Glutamatergic neuron (in vitro differentiated cells): ENCODE results near the gene RAB10. TPM values are rescaled to one million over a fixed set of nuclear protein-coding genes. Genes with fewer than 3 reads are reported as not detected.

Source experiments
- DNase-seq: peaks from one replicate; pipeline ENCODE4 v3.0.0; 2022
- H3K27ac Mint-ChIP-seq: one replicate; pipeline ENCODE4 v1.8.0; 2020; ENCODE audit warnings: mild to moderate bottlenecking, mixed read lengths, inconsistent platforms; ENCODE audit not compliant: unreplicated experiment
- H3K27me3 Mint-ChIP-seq: one replicate; pipeline ENCODE4 v1.8.0; 2020; ENCODE audit warnings: mild to moderate bottlenecking, moderate library complexity, mixed read lengths, inconsistent platforms; ENCODE audit not compliant: unreplicated experiment
- H3K36me3 Mint-ChIP-seq: one replicate; pipeline ENCODE4 v1.8.0; 2020; ENCODE audit warnings: mild to moderate bottlenecking, mixed read lengths, inconsistent platforms; ENCODE audit not compliant: unreplicated experiment
- H3K4me1 Mint-ChIP-seq: one replicate; pipeline ENCODE4 v1.8.0; 2020; ENCODE audit warnings: mild to moderate bottlenecking, low read depth, mixed read lengths, inconsistent platforms; ENCODE audit not compliant: unreplicated experiment
- H3K4me3 Mint-ChIP-seq: one replicate; pipeline ENCODE4 v1.8.0; 2020; ENCODE audit warnings: mild to moderate bottlenecking, mixed read lengths, inconsistent platforms; ENCODE audit not compliant: unreplicated experiment
- H3K9me3 Mint-ChIP-seq: one replicate; pipeline ENCODE4 v1.8.0; 2020; ENCODE audit warnings: mild to moderate bottlenecking, moderate library complexity, mixed read lengths, inconsistent platforms; ENCODE audit not compliant: unreplicated experiment
- total RNA-seq: library from RNA; stranded (reverse); fragmentation: NEBNext Ultra II Directional; extraction: Animal tissue kit (Norgen Biotek cat#: 25700); gene quantifications from one replicate; pipeline ENCODE4 v1.2.1, GENCODE V29; 2021; ENCODE audit not compliant: unreplicated experiment
- TF ChIP-seq, protein P1 (sequence below): fragments of 200-600 bp; sonication (generic); IDR thresholded peaks from one replicate; pipeline ENCODE4 v1.5.0; 2021; ENCODE audit not compliant: partially characterized antibody, unreplicated experiment

RAB10 gene
- total RNA-seq, 1 donor from 2014 or later: 168 TPM

DNA sequence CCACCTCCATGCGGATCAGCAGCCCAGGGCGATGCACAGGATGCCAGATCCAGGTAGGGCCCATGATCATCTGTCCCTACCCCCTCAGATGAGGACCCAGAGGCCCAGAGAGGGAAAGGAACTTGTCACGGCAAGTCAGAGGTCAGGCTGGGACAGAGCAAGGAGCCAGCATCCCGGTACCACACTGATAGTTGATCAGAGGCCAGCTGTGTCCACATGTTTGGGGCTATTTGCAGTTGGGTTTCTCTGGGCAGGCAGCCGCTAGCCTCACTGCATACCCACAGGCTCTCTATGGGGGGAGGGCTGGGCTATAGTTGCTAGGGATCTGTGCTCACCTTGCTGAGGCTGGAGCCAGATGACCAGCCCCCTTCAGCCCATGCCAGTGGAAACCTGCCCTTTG, 148.6 kb downstream of the RAB10 start:
- H3K27me3 Mint-ChIP-seq: peaks cover 13% of the 10 kb centered on the region
- no peak overlapping the region for H3K27ac Mint-ChIP-seq
- H3K9me3 Mint-ChIP-seq: peaks cover 11% of the 10 kb centered on the region
- H3K36me3 Mint-ChIP-seq: peaks cover 5% of the 10 kb centered on the region
- peaks cover 16% of the 10 kb centered on the region for H3K4me1 Mint-ChIP-seq
- H3K4me3 Mint-ChIP-seq: no peak overlapping the region
- no peak for DNase-seq
- TF ChIP-seq, protein P1, sequence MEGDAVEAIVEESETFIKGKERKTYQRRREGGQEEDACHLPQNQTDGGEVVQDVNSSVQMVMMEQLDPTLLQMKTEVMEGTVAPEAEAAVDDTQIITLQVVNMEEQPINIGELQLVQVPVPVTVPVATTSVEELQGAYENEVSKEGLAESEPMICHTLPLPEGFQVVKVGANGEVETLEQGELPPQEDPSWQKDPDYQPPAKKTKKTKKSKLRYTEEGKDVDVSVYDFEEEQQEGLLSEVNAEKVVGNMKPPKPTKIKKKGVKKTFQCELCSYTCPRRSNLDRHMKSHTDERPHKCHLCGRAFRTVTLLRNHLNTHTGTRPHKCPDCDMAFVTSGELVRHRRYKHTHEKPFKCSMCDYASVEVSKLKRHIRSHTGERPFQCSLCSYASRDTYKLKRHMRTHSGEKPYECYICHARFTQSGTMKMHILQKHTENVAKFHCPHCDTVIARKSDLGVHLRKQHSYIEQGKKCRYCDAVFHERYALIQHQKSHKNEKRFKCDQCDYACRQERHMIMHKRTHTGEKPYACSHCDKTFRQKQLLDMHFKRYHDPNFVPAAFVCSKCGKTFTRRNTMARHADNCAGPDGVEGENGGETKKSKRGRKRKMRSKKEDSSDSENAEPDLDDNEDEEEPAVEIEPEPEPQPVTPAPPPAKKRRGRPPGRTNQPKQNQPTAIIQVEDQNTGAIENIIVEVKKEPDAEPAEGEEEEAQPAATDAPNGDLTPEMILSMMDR: no peak

DNA sequence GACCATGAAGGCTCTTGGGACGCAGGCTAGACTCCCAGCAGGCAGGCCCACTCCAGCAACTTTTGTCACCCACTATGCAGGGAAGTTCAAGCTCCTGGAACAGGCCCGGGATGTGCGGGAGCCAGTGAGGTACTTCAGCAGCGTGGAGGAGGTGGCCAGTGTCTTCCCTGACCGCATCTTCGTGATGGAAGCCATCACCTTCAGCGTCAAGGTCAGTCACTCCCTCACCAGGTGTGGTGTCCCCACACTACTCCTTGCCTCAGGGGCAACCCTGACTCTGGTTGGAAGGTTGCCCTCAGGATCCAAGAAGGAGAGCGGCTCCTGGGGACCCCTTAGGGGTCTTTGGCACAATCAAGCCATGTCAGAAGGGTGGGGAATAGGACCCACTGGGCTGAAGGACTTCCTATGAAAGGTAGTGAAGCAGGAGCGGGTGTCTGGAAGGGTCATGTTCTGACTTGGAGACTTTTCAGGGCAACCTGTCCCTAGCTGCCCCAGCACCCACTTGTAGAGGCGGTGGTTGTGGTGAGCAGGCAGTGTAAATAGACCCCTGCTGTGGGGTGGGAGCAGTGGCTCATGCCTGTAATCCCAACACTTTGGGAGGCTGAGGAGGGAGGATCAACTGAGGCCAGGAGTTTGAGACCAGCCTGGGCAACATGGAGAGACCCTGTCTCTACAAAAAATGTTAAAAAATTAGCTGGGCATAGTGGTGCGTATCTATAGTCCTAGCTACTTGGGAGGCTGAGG, 149.2 kb downstream of the RAB10 start:
- Mint-ChIP-seq H3K4me1 (peaks cover 16% of the 10 kb centered on the region), H3K9me3 (peaks cover 10% of the 10 kb centered on the region), H3K27me3 (peaks cover 13% of the 10 kb centered on the region), H3K27ac (no peak overlapping the region), H3K36me3 (peaks cover 5% of the 10 kb centered on the region), H3K4me3 (no peak overlapping the region)
- TF ChIP-seq, protein P1: no peak
- no peak for DNase-seq

DNA sequence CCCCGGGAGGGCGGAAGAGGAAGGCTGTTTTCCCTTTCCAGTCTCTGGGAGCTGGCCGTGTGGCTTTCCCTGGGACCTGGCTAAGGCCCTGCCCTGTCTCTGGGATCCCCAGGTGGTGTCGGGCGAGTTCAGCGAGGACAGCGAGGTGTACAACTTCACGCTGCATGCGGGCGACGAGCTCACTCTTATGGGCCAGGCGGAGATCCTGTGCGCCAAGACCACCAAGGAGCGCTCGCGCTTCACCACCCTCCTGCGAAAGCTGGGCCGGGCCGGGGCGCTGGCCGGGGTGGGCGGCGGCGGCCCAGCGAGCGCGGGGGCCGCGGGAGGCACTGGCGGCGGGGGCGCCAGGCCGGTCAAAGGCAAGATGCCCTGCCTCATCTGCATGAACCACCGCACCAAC, 150.2 kb downstream of the RAB10 start:
- H3K27ac Mint-ChIP-seq: no peak overlapping the region
- peaks cover 16% of the 10 kb centered on the region for H3K4me1 Mint-ChIP-seq
- DNase-seq: no peak
- peak overlapping the region; percentile 68 for H3K4me3 Mint-ChIP-seq
- peaks cover 13% of the 10 kb centered on the region for H3K27me3 Mint-ChIP-seq
- peaks cover 10% of the 10 kb centered on the region for H3K9me3 Mint-ChIP-seq
- TF ChIP-seq, protein P1: no peak
- peaks cover 5% of the 10 kb centered on the region for H3K36me3 Mint-ChIP-seq

DNA sequence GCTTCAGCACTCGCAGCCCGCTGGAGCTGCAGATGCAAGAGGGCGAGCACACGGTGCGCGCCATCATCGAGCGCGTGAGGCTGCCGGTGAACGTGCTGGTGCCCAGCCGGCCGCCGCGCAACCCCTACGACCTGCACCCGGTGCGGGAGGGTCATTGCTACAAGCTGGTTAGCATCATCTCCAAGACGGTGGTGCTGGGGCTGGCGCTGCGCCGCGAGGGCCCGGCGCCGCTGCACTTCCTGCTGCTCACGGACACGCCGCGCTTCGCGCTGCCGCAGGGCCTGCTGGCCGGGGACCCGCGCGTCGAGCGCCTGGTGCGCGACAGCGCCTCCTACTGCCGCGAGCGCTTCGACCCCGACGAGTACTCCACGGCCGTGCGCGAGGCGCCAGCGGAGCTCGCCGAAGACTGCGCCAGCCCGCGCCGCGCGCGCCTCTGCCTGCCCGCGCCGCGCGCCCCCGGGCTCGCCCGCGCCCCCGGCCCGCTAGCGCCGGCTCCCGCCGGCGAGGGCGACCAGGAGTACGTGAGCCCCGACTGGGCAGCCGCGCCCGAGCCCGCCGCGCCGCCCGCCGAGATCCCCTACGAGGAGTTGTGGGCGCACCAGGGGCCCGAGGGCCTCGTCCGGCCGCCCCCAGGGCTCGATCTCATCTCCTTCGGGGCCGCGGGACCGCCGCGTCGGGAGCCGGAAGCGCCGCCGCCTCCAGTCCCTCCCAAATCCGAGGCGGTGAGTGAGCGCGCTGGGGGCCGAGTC, 150.8 kb downstream of the RAB10 start:
- H3K9me3 Mint-ChIP-seq: peaks cover 10% of the 10 kb centered on the region
- H3K36me3 Mint-ChIP-seq: peaks cover 5% of the 10 kb centered on the region
- H3K4me3 Mint-ChIP-seq: peak overlapping the region; percentile 69
- H3K27me3 Mint-ChIP-seq: peaks cover 14% of the 10 kb centered on the region
- peak; percentile 86 for DNase-seq
- TF ChIP-seq, protein P1: peak; percentile 51
- H3K27ac Mint-ChIP-seq: no peak overlapping the region
- peaks cover 16% of the 10 kb centered on the region for H3K4me1 Mint-ChIP-seq

DNA sequence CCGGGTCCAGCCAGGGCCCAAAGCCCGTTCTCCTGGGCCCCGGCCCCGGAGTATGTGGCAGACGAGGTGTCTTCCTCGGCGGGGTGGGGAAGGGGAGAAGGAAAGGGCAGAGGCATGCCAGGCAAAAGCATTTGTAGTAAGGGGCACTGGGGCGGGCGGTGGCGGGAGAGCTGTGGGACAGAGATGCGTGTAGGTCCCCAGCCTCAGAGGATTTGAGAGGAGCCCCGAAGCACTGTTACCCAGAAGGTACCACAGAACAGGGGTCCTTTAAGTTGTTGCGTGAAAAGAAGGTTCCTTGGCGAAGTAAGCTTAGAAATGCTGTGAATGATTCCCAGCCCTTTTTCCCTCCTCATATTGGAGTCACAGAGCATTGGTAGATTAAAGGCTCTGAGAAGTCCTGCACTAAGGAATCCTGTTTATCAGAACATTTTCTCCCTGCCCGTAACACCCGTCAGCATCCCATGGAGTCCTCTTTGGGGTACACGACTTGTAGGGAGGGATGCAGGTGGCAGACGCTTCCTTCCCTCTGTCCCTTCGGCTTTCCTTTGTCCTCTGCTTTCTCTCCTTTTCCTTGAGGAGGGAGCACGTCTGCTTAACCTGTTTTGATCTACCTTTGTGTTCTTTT, 151.5 kb downstream of the RAB10 start:
- peaks cover 5% of the 10 kb centered on the region for H3K36me3 Mint-ChIP-seq
- peaks cover 11% of the 10 kb centered on the region for H3K4me1 Mint-ChIP-seq
- no peak overlapping the region for H3K27ac Mint-ChIP-seq
- no peak for DNase-seq
- peaks cover 9% of the 10 kb centered on the region for H3K9me3 Mint-ChIP-seq
- TF ChIP-seq, protein P1: no peak
- peak overlapping the region; percentile 69 for H3K4me3 Mint-ChIP-seq
- peaks cover 14% of the 10 kb centered on the region for H3K27me3 Mint-ChIP-seq
